Esophagus squamous epithelium (tissue), 4 donors: Measurements from ENCODE around the gene RELN.

Source experiments
- POLR2A ChIP-seq, 4 donors: fragments of 450-650 bp; IDR thresholded peaks; one replicate each; pipeline ENCODE4 v1.6.1; 2017; ENCODE audit warnings: antibody characterized with exemption in 4 of 4, mild to moderate bottlenecking in 4 of 4, moderate library complexity in 3 of 4
- TF ChIP-seq, protein P1 (sequence below), 6 experiments: fragments of 450-650 bp in 4 of 6; fragments of 200-600 bp in 2 of 6; sonication (generic) in 2 of 6; IDR thresholded peaks; one replicate each; pipeline ENCODE4 v1.5.1; 2016 to 2019; ENCODE audit warnings: antibody characterized with exemption in 6 of 6, mild to moderate bottlenecking in 4 of 6, moderate library complexity in 4 of 6

DNA sequence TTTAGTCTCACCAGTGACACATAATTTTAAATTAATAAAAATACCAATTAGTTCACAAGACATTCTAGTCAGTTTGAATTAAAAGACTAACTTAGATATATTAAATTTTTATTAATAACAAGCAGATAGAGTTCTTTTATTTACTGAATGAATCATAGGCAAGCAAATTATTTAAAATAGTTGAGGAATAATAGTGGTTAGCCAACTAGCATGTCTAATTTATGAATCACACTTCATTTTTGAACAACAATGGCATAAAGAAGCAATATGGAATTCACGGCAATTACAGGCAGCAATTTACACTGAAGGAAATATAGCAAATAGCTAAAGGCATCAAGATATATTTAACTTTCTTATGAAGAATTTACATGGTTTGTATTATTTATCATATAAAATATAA lies 356.5 kb downstream of the RELN start:
- TF ChIP-seq POLR2A (IDR thresholded peaks at IDR 0.05): no peak
- TF ChIP-seq, protein P1, sequence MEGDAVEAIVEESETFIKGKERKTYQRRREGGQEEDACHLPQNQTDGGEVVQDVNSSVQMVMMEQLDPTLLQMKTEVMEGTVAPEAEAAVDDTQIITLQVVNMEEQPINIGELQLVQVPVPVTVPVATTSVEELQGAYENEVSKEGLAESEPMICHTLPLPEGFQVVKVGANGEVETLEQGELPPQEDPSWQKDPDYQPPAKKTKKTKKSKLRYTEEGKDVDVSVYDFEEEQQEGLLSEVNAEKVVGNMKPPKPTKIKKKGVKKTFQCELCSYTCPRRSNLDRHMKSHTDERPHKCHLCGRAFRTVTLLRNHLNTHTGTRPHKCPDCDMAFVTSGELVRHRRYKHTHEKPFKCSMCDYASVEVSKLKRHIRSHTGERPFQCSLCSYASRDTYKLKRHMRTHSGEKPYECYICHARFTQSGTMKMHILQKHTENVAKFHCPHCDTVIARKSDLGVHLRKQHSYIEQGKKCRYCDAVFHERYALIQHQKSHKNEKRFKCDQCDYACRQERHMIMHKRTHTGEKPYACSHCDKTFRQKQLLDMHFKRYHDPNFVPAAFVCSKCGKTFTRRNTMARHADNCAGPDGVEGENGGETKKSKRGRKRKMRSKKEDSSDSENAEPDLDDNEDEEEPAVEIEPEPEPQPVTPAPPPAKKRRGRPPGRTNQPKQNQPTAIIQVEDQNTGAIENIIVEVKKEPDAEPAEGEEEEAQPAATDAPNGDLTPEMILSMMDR (IDR thresholded peaks at IDR 0.05): no peak
